Breast epithelium (tissue), 3 donors: ENCODE measurements around the gene CAMK2A.

ENCODE experiments used
- POLR2A ChIP-seq: fragments of 450-650 bp; IDR thresholded peaks from one replicate; pipeline ENCODE4 v1.6.1; 2016; ENCODE audit warnings: antibody characterized with exemption, mild to moderate bottlenecking, moderate library complexity
- TF ChIP-seq, protein P1 (sequence below), 3 donors: fragments of 450-650 bp; IDR thresholded peaks; one replicate each; pipeline ENCODE4 v1.5.1; 2016 to 2017; ENCODE audit warnings: antibody characterized with exemption in 3 of 3, mild to moderate bottlenecking in 3 of 3, moderate library complexity in 3 of 3

DNA sequence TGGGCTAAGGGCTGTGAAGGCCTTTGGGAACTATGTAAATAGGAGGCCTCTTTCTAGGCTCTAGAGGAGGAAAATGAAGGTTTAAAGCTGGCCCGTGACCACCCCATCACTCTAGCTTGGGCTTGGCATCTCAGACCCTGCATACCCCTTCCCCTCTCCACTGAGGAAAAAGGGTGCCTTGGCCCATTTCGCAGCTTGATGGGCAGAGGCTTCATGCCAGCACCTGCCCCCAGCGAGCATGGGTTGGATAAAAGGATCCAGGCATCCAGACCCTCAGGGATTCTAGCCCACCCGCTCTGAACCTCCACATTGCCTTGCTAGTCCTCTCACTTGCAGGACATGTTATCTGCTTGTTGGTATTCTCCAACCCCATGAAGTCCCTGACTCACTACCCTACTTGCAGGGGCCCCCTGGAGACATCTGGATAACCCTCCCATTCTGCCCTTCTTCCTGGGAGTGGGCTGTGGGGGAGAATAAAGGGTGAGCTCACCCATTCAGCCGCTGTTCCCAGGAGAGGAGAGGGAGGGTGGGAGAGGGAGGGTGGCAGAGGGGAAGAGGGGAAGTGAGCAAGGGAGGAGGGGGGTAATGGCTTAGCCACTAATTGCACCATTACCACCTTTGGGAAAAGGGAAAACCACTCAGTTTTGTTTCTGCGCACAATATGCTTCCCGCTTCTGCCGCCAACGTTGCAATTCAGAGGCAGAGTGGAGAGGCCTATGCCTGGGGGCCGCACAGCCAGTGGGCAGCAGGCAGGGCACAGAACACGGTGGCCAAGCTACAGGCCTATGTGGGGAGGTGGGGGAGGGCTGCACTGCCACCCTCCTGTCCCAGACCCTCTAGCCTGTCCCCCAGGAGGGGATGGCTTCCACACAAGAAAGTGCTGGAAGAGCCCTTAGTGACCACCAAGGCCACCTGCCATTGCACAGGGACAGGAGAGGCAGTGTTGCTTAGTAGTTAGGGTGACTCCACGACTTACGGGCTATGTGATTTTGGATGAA lies 2.1 kb upstream of the CAMK2A start:
- no peak for TF ChIP-seq POLR2A
- TF ChIP-seq, protein P1, sequence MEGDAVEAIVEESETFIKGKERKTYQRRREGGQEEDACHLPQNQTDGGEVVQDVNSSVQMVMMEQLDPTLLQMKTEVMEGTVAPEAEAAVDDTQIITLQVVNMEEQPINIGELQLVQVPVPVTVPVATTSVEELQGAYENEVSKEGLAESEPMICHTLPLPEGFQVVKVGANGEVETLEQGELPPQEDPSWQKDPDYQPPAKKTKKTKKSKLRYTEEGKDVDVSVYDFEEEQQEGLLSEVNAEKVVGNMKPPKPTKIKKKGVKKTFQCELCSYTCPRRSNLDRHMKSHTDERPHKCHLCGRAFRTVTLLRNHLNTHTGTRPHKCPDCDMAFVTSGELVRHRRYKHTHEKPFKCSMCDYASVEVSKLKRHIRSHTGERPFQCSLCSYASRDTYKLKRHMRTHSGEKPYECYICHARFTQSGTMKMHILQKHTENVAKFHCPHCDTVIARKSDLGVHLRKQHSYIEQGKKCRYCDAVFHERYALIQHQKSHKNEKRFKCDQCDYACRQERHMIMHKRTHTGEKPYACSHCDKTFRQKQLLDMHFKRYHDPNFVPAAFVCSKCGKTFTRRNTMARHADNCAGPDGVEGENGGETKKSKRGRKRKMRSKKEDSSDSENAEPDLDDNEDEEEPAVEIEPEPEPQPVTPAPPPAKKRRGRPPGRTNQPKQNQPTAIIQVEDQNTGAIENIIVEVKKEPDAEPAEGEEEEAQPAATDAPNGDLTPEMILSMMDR (IDR thresholded peaks at IDR 0.05): no peak
